ENCODE data around the gene ALK. TPM values are rescaled to one million over a fixed set of nuclear protein-coding genes. Genes with fewer than 3 reads are reported as not detected.

ALK gene
- polyA plus RNA-seq, 3 donors = not detected

- H3K27ac Mint-ChIP-seq = no peak overlapping the region
- intact Hi-C loops (cut with micrococcal nuclease) = no loop called here
- H3K36me3 Mint-ChIP-seq = no peaks in the 10 kb centered on the region
Measured at GRCh38 chr2:29295845-29296244, 625.5 kb downstream of the ALK start.

GRCh38 chr2:29293830-29294438, 627.5 kb downstream of the ALK start:
- H3K27ac Mint-ChIP-seq = no peak overlapping the region
- Histone ChIP-seq H3K36me3 (replicated peaks in 1 of 2; ENCODE audit: control insufficient read depth in 1 of 2, insufficient read depth in 2 of 2, low read length in 2 of 2) (no peaks in the 10 kb centered on the region), H3K9ac (ENCODE audit: insufficient read depth, low read length, poor library complexity, severe bottlenecking) (no peak overlapping the region), H3K79me2 (ENCODE audit: insufficient read depth, low read length) (no peaks in the 10 kb centered on the region), H3K27me3 (ENCODE audit: control insufficient read depth in 2 of 2, insufficient read depth in 2 of 2, low read length in 2 of 2) (no peaks in the 10 kb centered on the region), H4K20me1 (ENCODE audit: insufficient read depth, low read length) (no peaks in the 10 kb centered on the region), H2AFZ (ENCODE audit: insufficient read depth, low read depth, low read length, poor library complexity, severe bottlenecking) (no peak overlapping the region), H3K4me3 (replicated peaks in 1 of 3; ENCODE audit: low read depth in 2 of 3, low read length in 3 of 3) (no peak overlapping the region), H3K27ac (ENCODE audit: low read depth in 1 of 2, low read length in 2 of 2) (no peak overlapping the region), H3K9me3 (replicated peaks in 1 of 2; ENCODE audit: control insufficient read depth in 1 of 2, insufficient read depth in 1 of 2, low read length in 2 of 2) (no peaks in the 10 kb centered on the region), H3K4me1 (ENCODE audit: control insufficient read depth in 1 of 2, insufficient read depth in 2 of 2, low read length in 2 of 2) (no peaks in the 10 kb centered on the region), H3K4me2 (replicated peaks; ENCODE audit: extremely low read depth, low read length, poor library complexity, severe bottlenecking) (no peak overlapping the region)
- peak overlapping the region in 1 of 2 donors; percentile 19 for H3K4me3 Mint-ChIP-seq
- no peaks in the 10 kb centered on the region for H3K36me3 Mint-ChIP-seq
- no peak for DNase-seq
- TF ChIP-seq CTCF (IDR thresholded peaks at IDR 0.05) = no peak
- 0% methylated on average over 1 of the region's 5 CpGs for WGBS (ENCODE audit: insufficient coverage)
- no peaks in the 10 kb centered on the region for H3K4me1 Mint-ChIP-seq
- H3K27me3 Mint-ChIP-seq (ENCODE audit: low read depth in 3 of 3) = peaks cover 8 to 17% (median 12%) of the 10 kb centered on the region in 3 donors
- intact Hi-C loops (cut with micrococcal nuclease) = no loop called here
- H3K9me3 Mint-ChIP-seq = peaks cover 0 to 2% (median 0%) of the 10 kb centered on the region in 7 donors

More at GRCh38 chr2:29295845-29296244, 625.5 kb downstream of the ALK start:
- peaks cover 4 to 17% (median 9%) of the 10 kb centered on the region in 3 donors for H3K27me3 Mint-ChIP-seq (ENCODE audit: low read depth in 3 of 3)
- H3K4me3 Mint-ChIP-seq = no peak overlapping the region
- H3K9ac ChIP-seq (ENCODE audit: insufficient read depth, low read length, poor library complexity, severe bottlenecking) = no peak overlapping the region
- H2AFZ ChIP-seq (ENCODE audit: insufficient read depth, low read depth, low read length, poor library complexity, severe bottlenecking) = no peak overlapping the region
- TF ChIP-seq CTCF (IDR thresholded peaks at IDR 0.05) = peak; percentile 11
- no peaks in the 10 kb centered on the region for H3K9me3 ChIP-seq (replicated peaks in 1 of 2; ENCODE audit: control insufficient read depth in 1 of 2, insufficient read depth in 1 of 2, low read length in 2 of 2)
- H3K4me2 ChIP-seq (replicated peaks; ENCODE audit: extremely low read depth, low read length, poor library complexity, severe bottlenecking) = no peak overlapping the region
- peaks cover 0 to 2% of the 10 kb centered on the region in 2 donors for H3K27me3 ChIP-seq (ENCODE audit: control insufficient read depth in 2 of 2, insufficient read depth in 2 of 2, low read length in 2 of 2)
- H3K36me3 ChIP-seq (replicated peaks in 1 of 2; ENCODE audit: control insufficient read depth in 1 of 2, insufficient read depth in 2 of 2, low read length in 2 of 2) = no peaks in the 10 kb centered on the region
- no peaks in the 10 kb centered on the region for H3K4me1 ChIP-seq (ENCODE audit: control insufficient read depth in 1 of 2, insufficient read depth in 2 of 2, low read length in 2 of 2)
- H4K20me1 ChIP-seq (ENCODE audit: insufficient read depth, low read length) = no peaks in the 10 kb centered on the region
- H3K4me1 Mint-ChIP-seq = no peaks in the 10 kb centered on the region
- H3K9me3 Mint-ChIP-seq = peaks cover 0 to 2% (median 0%) of the 10 kb centered on the region in 7 donors
- no peak overlapping the region for H3K27ac ChIP-seq (ENCODE audit: low read depth in 1 of 2, low read length in 2 of 2)
- peak in 1 of 3 donors; percentile 36 for DNase-seq
- no peaks in the 10 kb centered on the region for H3K79me2 ChIP-seq (ENCODE audit: insufficient read depth, low read length)
- WGBS (ENCODE audit: insufficient coverage) = 28% methylated on average over 4 of the region's 4 CpGs
- H3K4me3 ChIP-seq (replicated peaks in 1 of 3; ENCODE audit: low read depth in 2 of 3, low read length in 3 of 3) = no peak overlapping the region

Data from CD14-positive monocyte (primary cell).